ENCODE results near the gene VPS9D1.

- TF ChIP-seq, protein P1, sequence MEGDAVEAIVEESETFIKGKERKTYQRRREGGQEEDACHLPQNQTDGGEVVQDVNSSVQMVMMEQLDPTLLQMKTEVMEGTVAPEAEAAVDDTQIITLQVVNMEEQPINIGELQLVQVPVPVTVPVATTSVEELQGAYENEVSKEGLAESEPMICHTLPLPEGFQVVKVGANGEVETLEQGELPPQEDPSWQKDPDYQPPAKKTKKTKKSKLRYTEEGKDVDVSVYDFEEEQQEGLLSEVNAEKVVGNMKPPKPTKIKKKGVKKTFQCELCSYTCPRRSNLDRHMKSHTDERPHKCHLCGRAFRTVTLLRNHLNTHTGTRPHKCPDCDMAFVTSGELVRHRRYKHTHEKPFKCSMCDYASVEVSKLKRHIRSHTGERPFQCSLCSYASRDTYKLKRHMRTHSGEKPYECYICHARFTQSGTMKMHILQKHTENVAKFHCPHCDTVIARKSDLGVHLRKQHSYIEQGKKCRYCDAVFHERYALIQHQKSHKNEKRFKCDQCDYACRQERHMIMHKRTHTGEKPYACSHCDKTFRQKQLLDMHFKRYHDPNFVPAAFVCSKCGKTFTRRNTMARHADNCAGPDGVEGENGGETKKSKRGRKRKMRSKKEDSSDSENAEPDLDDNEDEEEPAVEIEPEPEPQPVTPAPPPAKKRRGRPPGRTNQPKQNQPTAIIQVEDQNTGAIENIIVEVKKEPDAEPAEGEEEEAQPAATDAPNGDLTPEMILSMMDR (conservative IDR thresholded peaks at IDR 0.05 in 1 of 2, IDR thresholded peaks at IDR 0.05 in 1 of 2; ENCODE audit: low read depth in 1 of 2, low read length in 2 of 2), result no peak
- no peak for TF ChIP-seq EZH2 (IDR thresholded peaks at IDR 0.05; ENCODE audit: low read length, missing control alignments)
These were observed 28.2 kb upstream of the VPS9D1 start for GRCh38 chr16:89748921-89749320.
